Measurements from ENCODE around the gene LIX1L.

DNA sequence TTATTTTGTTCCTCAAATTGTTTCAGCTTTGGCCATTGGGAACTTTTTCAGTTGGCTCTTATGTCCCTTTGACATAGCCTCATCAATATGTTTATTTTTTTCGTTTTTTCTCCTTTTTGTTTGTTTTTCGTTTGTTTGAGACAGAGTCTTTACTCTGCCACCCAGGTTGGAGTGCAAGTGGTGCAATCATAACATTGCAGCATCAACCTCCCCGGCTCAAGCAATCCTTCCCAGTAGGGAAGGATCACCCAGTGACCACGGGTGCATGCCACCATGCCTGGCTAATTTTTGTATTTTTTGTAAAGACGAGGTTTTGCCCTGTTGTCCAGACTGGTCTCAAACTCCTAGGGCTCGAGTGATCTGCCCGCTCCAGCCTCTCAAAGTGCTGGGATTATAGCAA lies 14.8 kb upstream of the LIX1L start:
- TF ChIP-seq, protein P1, sequence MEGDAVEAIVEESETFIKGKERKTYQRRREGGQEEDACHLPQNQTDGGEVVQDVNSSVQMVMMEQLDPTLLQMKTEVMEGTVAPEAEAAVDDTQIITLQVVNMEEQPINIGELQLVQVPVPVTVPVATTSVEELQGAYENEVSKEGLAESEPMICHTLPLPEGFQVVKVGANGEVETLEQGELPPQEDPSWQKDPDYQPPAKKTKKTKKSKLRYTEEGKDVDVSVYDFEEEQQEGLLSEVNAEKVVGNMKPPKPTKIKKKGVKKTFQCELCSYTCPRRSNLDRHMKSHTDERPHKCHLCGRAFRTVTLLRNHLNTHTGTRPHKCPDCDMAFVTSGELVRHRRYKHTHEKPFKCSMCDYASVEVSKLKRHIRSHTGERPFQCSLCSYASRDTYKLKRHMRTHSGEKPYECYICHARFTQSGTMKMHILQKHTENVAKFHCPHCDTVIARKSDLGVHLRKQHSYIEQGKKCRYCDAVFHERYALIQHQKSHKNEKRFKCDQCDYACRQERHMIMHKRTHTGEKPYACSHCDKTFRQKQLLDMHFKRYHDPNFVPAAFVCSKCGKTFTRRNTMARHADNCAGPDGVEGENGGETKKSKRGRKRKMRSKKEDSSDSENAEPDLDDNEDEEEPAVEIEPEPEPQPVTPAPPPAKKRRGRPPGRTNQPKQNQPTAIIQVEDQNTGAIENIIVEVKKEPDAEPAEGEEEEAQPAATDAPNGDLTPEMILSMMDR (IDR thresholded peaks at IDR 0.05; ENCODE audit: low read length) = no peak
- no peak for TF ChIP-seq EZH2phosphoT487 (IDR thresholded peaks at IDR 0.05; ENCODE audit: low read length)

All from MM.1S (cell line).